22Rv1 (cell line): ENCODE results near the gene MLF2.

Experiments used
- CTCF ChIP-seq: fragments of 450-650 bp; IDR thresholded peaks from 2 replicates; pipeline ENCODE4 v1.5.1; 2017; ENCODE audit warnings: mild to moderate bottlenecking
- ZFX ChIP-seq: fragments of 450-650 bp; IDR thresholded peaks from 2 replicates; pipeline ENCODE4 v1.6.1; 2017; ENCODE audit warnings: antibody characterized with exemption, borderline replicate concordance

- TF ChIP-seq CTCF = no peak
- no peak for TF ChIP-seq ZFX
Observed at GRCh38 chr12:6784761-6785160, 31.8 kb upstream of the MLF2 start.
